DMS 273 treated with DMSO at 0.1 percent for 48 hours (cell line): ENCODE results near the gene ARHGAP26.

Experiments
- DNase-seq: peaks from one replicate; lab custom pipeline; 2025; lab: John Stamatoyannopoulos, UW

The ARHGAP26 gene

GRCh38 chr5:143014017-143014651 lies 244.0 kb downstream of the ARHGAP26 start:
- DNase-seq, result no peak

- DNase-seq, result peak; percentile 49
Measured at GRCh38 chr5:143016777-143017516, 246.8 kb downstream of the ARHGAP26 start.

- no peak for DNase-seq
Measured at GRCh38 chr5:143017541-143017940, 247.4 kb downstream of the ARHGAP26 start.

- no peak for DNase-seq
Measured at GRCh38 chr5:143017992-143018391, 247.8 kb downstream of the ARHGAP26 start.

GRCh38 chr5:143019157-143019556 lies 249.0 kb downstream of the ARHGAP26 start:
- DNase-seq, result no peak

- peak; percentile 97 for DNase-seq
Measured at GRCh38 chr5:143019614-143020515, 249.7 kb downstream of the ARHGAP26 start.

- no peak for DNase-seq
Measured at GRCh38 chr5:143021595-143021994, 251.4 kb downstream of the ARHGAP26 start.

- no peak for DNase-seq
Measured at GRCh38 chr5:143023411-143024096, 253.4 kb downstream of the ARHGAP26 start.

- peak; percentile 45 for DNase-seq
Measured at GRCh38 chr5:143024228-143024920, 254.2 kb downstream of the ARHGAP26 start.

- no peak for DNase-seq
Measured at GRCh38 chr5:143025376-143025775, 255.2 kb downstream of the ARHGAP26 start.

GRCh38 chr5:143025971-143026370 lies 255.8 kb downstream of the ARHGAP26 start:
- DNase-seq, result no peak

GRCh38 chr5:143026380-143026779 lies 256.2 kb downstream of the ARHGAP26 start:
- no peak for DNase-seq

GRCh38 chr5:143029293-143029692 lies 259.1 kb downstream of the ARHGAP26 start:
- DNase-seq, result no peak

GRCh38 chr5:143030349-143030748 lies 260.2 kb downstream of the ARHGAP26 start:
- no peak for DNase-seq

- DNase-seq, result no peak
Measured at GRCh38 chr5:143031781-143032580, 261.8 kb downstream of the ARHGAP26 start.

- no peak for DNase-seq
Measured at GRCh38 chr5:143032581-143032836, 262.3 kb downstream of the ARHGAP26 start.

- no peak for DNase-seq
Measured at GRCh38 chr5:143033535-143034250, 263.5 kb downstream of the ARHGAP26 start.

GRCh38 chr5:143036146-143036927 lies 266.2 kb downstream of the ARHGAP26 start:
- DNase-seq, result no peak

- DNase-seq, result peak; percentile 73
Measured at GRCh38 chr5:143037071-143037470, 266.9 kb downstream of the ARHGAP26 start.
